DMS 273 (cell line): ENCODE measurements around the gene OGFRL1.
A peak's percentile ranks its signal among the peaks of the same experiment; 100 is the strongest.
"Not testable (repeated sequence)": the region's sequence is repeated elsewhere in the genome, so short reads cannot be mapped to it uniquely, and the experiment has no call there.

Experiments used
- DNase-seq: peaks from one replicate; lab custom pipeline; 2025; ENCODE audit not compliant: unreplicated experiment; lab: John Stamatoyannopoulos, UW

OGFRL1 gene

GRCh38 chr6:71288228-71289038 lies at the start of gene OGFRL1:
Gene OGFRL1, plus strand, starts transcription at chr6:71288811. Its CDS starts 126 bp downstream, at chr6:71288937.
- peak; percentile 90 for DNase-seq

GRCh38 chr6:71239694-71240093 lies 48.9 kb upstream of the OGFRL1 start:
- no peak for DNase-seq

GRCh38 chr6:71245265-71246049 lies 43.2 kb upstream of the OGFRL1 start:
- no peak for DNase-seq

GRCh38 chr6:71246596-71246995 lies 42.0 kb upstream of the OGFRL1 start:
- no peak for DNase-seq

- no peak for DNase-seq
Measured at GRCh38 chr6:71248306-71248765, 40.3 kb upstream of the OGFRL1 start.

- no peak for DNase-seq
Measured at GRCh38 chr6:71248878-71249544, 39.6 kb upstream of the OGFRL1 start.

GRCh38 chr6:71250099-71250602 lies 38.5 kb upstream of the OGFRL1 start:
- DNase-seq = no peak

- DNase-seq = no peak
Measured at GRCh38 chr6:71252410-71252809, 36.2 kb upstream of the OGFRL1 start.

- DNase-seq = no peak
Measured at GRCh38 chr6:71252960-71253359, 35.7 kb upstream of the OGFRL1 start.

GRCh38 chr6:71254323-71254722 lies 34.3 kb upstream of the OGFRL1 start:
- peak; percentile 76 for DNase-seq

GRCh38 chr6:71258078-71258866 lies 30.3 kb upstream of the OGFRL1 start:
- DNase-seq = no peak

GRCh38 chr6:71259888-71260604 lies 28.6 kb upstream of the OGFRL1 start:
- DNase-seq = no peak

GRCh38 chr6:71262914-71263313 lies 25.7 kb upstream of the OGFRL1 start:
- no peak for DNase-seq

- not testable (repeated sequence) for DNase-seq
Measured at GRCh38 chr6:71266392-71266791, 22.2 kb upstream of the OGFRL1 start.

- no peak for DNase-seq
Measured at GRCh38 chr6:71268735-71269437, 19.7 kb upstream of the OGFRL1 start.

GRCh38 chr6:71277926-71278600 lies 10.5 kb upstream of the OGFRL1 start:
- no peak for DNase-seq

- DNase-seq = no peak
Measured at GRCh38 chr6:71279321-71279720, 9.3 kb upstream of the OGFRL1 start.

- DNase-seq = no peak
Measured at GRCh38 chr6:71279740-71280139, 8.9 kb upstream of the OGFRL1 start.

- no peak for DNase-seq
Measured at GRCh38 chr6:71280701-71281100, 7.9 kb upstream of the OGFRL1 start.
